Myocyte (in vitro differentiated cells): ENCODE data around the gene TMIGD3. TPM values are rescaled to one million over a fixed set of nuclear protein-coding genes. Genes with fewer than 3 reads are reported as not detected.

ENCODE experiments used
- DNase-seq: peaks from one replicate; pipeline ENCODE4 v3.0.0-alpha.2; 2012; ENCODE audit warnings: low read depth
- total RNA-seq: library from RNA; depleted of rRNA; stranded (reverse); fragments of >200 nt; gene quantifications from 2 replicates; pipeline ENCODE4 v1.2.3, GENCODE V29; 2014

TMIGD3 gene
- total RNA-seq, 1 donor from 2014 or later: not detected

- DNase-seq: no peak
Observed at GRCh38 chr1:111448482-111448917, 54.9 kb downstream of the TMIGD3 start.

- DNase-seq: no peak
Observed at GRCh38 chr1:111446967-111447892, 56.2 kb downstream of the TMIGD3 start.

- no peak for DNase-seq
Observed at GRCh38 chr1:111446546-111446945, 56.9 kb downstream of the TMIGD3 start.

- no peak for DNase-seq
Observed at GRCh38 chr1:111444031-111444430, 59.4 kb downstream of the TMIGD3 start.

GRCh38 chr1:111442457-111442856 is 61.0 kb downstream of the TMIGD3 start:
- no peak for DNase-seq

GRCh38 chr1:111441573-111442192 is 61.8 kb downstream of the TMIGD3 start:
- DNase-seq: peak; percentile 6

- DNase-seq: no peak
Observed at GRCh38 chr1:111439461-111440351, 63.7 kb downstream of the TMIGD3 start.

- no peak for DNase-seq
Observed at GRCh38 chr1:111436726-111437125, 66.7 kb downstream of the TMIGD3 start.

Other genes with a start within 250 kb of the TMIGD3 start
- gene CHIA, start 212.8 kb downstream of the TMIGD3 start, total RNA-seq: not detected in 2 replicates
- 0.08 and 0.94 TPM in 2 replicates for gene OVGP1, start 75.9 kb downstream of the TMIGD3 start, total RNA-seq
- gene WDR77, start 54.4 kb downstream of the TMIGD3 start, total RNA-seq: 82.1 and 95.7 TPM in 2 replicates
- 241 and 345 TPM in 2 replicates for gene ATP5PB, start 54.2 kb downstream of the TMIGD3 start, total RNA-seq
- gene C1orf162, start 29.6 kb downstream of the TMIGD3 start, total RNA-seq: 0.36 and 0.45 TPM in 2 replicates
- gene ADORA3, start within 50 bp of the TMIGD3 start, total RNA-seq: not detected in 2 replicates
- gene RAP1A, start 116.2 kb upstream of the TMIGD3 start, total RNA-seq: 19.2 and 23.8 TPM in 2 replicates
- 31.9 and 50.6 TPM in 2 replicates for gene INKA2, start 235.8 kb upstream of the TMIGD3 start, total RNA-seq